ENCODE measurements around the gene FBXW9. TPM values are rescaled to one million over a fixed set of nuclear protein-coding genes. Genes with fewer than 3 reads are reported as not detected.
"Not testable (repeated sequence)": the region's sequence is repeated elsewhere in the genome, so short reads cannot be mapped to it uniquely, and the experiment has no call there.

FBXW9 gene
- total RNA-seq, 2 donors from 2014 or later: 6.2 to 7.0 TPM

DNA sequence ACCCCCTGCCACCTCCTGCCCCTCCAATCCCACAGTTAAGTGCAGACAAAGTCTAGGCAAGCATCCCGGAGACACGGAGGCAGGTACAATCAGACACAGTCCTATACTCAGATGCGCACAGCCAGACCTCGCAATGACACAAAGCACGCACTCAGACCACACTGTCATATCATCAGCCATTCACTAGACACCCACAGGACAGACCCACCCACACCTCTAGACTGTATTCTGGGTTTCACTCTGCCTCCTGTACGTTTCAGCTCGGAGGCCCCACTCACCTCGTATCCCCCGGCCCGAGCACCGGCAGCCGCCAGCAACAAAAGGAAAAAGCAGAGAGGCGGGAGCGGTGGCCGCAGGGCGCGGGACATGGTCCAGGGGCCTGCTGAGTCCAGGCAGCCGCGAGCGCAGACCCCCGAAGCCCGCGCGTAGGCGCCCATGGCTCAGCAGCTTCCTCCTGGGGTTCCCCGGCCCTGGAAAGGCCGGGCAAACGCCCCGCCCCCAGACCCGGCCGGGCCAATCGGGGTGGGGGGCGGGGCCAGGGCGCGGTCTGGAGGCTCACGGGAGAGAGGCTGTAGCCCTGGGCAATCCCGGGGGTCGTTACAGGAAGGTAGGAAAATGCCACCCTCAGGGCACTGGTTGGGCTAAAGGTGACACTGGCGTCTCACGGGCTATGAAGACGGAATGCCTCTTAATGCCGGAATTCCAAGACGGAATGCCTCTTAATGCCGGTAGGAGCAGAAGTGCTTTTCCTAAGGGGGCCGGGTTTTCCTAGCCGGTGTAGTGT, 30.0 kb downstream of the FBXW9 start, which contains the start of the genes MAN2B1 and WDR83:
MAN2B1 (minus strand) TSS at position 478 of the 784 bp plus-strand sequence; CDS start at position 437, 41 bp downstream.
WDR83 (plus strand) TSS at position 543 of the 784 bp plus-strand sequence. CDS start 2,984 bp downstream, outside the sequence.
- intact Hi-C loops (cut with DNase I, micrococcal nuclease): no loop called here
- ATAC-seq (peak; percentile 79), DNase-seq (peak; percentile 56 to 84)

GRCh38 chr19:12665671-12666264, 30.7 kb downstream of the FBXW9 start:
- no peak for ATAC-seq
- intact Hi-C loops (cut with DNase I, micrococcal nuclease): no loop called here
- no peak for DNase-seq

DNA sequence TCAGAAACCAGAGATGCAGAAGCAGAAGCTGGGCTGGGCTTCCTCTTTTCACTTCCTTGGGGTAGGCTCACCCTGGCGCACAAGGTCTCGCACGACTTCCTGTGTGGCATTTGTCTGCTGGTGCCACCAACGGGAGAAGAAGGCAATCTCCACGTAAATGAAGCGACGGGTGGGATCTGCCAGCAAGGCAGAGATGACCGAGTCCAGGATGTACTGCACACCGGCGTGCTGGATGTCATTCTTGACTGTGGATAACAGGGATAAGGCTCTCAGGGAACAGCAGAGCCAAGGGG, 31.2 kb downstream of the FBXW9 start:
- ATAC-seq: no peak
- peak; percentile 52 to 57 for DNase-seq
- intact Hi-C loops (cut with DNase I, micrococcal nuclease): no loop called here

DNA sequence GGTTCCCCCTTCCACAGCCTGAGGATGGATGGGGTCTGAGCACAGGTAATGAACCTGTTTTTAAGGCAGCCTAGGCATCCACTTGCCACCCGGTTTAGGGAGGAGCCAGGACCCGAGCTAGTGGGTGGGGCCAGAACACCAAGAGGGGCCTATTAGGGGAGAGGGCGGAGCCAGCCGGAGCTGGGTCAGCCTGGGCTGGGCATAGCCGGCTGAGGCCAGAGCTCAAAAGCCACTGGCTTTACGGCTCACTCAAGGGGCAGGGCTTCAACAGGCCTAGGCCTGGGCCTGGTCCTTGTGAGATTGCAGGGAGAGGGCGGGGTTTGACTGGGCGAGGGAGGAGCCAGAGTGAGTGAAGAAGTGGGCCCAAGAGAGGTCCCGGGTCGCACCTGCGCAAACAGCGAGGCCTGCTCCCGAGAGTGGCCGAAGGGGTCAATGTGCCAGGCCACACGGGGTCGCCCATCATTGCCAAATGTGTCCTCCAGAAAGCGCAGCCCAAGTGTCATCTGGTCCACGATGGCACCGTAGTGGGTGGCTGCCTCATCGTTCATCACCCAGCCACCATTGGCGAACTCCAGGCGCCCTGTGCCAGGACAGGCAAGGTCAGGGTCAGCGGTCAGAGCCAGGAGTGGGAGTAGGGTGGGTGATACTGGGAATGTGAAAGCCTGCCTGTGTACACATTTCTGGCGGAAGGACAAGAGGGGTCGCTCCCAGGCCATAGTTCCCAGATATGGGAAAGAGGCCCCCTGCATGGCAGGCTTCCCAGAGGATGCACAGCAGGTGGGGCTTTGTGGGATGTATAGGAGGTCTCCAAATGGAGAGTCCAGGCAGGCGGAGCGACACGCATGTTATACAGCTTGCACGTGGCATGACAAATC, 31.8 kb downstream of the FBXW9 start:
- DNase-seq (peak in 1 of 2 donors; percentile 46), ATAC-seq (peak; percentile 19)
- intact Hi-C loops (cut with DNase I, micrococcal nuclease): no loop called here

GRCh38 chr19:12660980-12661379, 35.5 kb downstream of the FBXW9 start:
- no peak for ATAC-seq
- DNase-seq: no peak
- intact Hi-C loops (cut with DNase I, micrococcal nuclease): no loop called here

DNA sequence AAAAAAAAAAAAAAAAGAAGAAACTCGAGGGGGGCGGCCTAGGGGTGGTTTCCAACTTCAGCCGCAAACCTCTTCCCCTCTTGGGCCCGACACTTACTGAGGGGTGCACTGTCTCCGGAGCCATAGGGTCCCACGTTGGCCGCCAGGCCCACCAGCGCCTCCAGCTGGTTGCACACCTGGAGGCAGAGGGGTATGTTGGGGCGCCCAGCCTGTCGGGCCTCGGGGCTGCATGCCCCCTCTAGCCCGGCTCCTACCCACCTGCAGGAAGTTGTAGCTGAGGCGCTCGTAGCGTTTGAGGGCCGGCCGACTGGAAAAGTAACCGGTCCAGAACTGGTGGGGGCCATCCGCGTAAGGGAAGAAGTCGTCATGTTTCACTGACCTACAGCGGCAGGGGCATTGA, 38.5 kb downstream of the FBXW9 start:
- ATAC-seq (no peak), DNase-seq (no peak)

DNA sequence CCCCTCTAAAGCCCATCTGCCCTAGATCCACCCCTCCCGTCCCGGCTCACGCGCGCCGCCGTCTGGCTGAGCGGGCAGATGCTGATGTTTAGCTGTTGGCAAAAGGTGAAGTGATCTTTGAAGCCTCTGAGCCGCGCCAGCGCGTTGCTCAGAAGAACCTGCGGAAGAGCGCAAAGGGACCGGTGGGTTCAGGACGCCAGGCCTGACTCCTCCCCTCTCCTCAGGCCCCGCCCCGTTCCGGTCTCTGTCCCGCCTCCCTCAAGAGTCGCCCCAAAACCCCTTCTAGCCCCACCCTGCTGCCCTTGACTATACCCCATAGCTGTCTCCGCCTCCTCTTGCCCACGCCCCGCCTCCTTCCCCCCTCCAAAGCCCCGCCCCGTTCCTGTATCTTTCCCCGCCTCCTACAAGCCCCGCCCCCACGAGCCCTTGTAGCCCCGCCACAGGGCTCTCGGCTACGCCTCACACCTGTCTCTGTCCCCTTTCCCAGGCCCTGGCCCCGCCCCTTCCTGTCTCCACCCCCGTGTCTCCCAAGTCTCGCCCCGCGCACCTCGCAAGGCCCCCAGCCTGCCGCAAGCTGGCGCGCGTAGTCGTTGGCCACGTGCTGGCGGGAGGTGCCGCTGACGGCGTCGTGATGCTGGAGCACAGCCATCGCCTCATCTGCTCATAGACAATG, 39.4 kb downstream of the FBXW9 start:
- ATAC-seq (no peak), DNase-seq (no peak)

More for the DNA sequence above, 38.5 kb downstream of the FBXW9 start:
- intact Hi-C loops (cut with DNase I, micrococcal nuclease): no loop called here

GRCh38 chr19:12655546-12655945, 40.9 kb downstream of the FBXW9 start:
- ATAC-seq (no peak), DNase-seq (no peak)
- intact Hi-C loops (cut with DNase I, micrococcal nuclease): no loop called here

More for the DNA sequence above, 39.4 kb downstream of the FBXW9 start:
- intact Hi-C loops (cut with DNase I, micrococcal nuclease): no loop called here

GRCh38 chr19:12652219-12652618, 44.2 kb downstream of the FBXW9 start:
- no peak for ATAC-seq
- intact Hi-C loops (cut with DNase I, micrococcal nuclease): no loop called here

DNA sequence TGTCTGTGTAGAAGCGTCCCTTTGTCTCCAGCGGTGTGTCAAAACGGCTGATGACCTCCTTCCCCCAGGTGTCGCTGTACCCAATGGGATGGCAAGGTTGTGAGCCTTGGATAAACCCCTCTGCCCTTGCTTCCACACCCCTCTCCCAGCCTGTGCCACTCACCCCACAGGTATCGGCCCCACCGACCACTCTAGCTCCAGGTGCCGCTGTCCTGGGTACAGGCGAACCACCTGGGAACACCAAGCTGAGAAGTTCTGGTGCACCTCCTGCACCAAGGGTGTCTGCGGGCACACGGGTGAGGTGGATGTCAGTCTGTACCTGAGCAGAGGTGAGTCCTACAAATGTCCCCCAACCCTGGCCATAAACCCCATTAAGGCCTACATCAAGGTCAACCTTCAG, 46.5 kb downstream of the FBXW9 start:
- DNase-seq (no peak), ATAC-seq (no peak)
- intact Hi-C loops (cut with DNase I, micrococcal nuclease): no loop called here

More at GRCh38 chr19:12652219-12652618, 44.2 kb downstream of the FBXW9 start:
- no peak for DNase-seq

DNA sequence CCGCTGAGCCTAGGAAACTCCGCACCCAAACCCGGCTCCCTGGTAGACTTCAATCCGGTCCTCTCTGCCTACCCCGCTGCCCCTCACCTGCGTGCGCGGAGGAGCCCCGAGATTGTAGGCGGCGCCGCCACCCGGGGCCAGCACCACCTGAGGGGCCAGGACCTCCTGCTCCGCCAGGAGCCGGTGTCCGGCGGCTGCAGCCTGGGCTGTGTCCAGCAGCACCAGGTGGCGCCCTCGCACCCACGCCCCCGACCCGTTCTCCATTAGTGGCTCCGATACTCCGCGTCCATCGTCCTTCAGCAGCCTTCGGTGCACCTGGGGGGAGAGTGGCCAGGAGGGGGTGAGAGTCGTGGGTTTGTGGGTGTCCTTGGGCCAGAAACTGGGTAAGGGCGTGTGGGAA, 48.3 kb downstream of the FBXW9 start:
- ATAC-seq (peak; percentile 40), DNase-seq (no peak)
- intact Hi-C loops (cut with DNase I, micrococcal nuclease): no loop called here

DNA sequence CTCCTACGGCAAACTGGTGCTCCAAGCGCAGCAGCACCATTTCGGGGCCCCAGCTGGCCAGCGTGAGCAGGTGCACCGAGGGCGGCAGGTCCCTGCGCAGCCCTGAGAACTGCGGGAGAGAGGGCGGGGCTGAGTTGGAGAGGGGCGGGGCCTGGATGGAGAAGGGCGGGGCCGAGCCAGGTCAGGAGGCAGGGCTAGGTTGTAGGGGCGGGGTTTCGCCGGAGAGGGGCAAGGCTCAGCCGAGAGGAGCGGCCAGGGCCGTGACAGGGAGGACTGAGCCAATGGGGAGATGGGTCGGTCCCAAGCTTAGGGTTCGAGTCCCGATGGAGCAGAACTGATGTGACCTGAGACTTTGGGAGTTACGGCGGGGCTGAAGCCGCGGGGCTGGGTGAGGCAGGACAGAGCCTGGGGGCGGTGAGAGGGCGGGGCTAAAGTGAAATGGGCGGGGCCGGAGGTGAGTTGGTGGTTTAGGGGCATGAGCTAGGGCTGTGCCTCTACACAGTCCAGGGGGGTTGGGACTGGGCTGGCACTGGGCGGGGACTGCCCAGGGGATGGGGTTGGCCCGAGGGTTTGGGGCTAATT, 48.9 kb downstream of the FBXW9 start:
- peak; percentile 79 to 84 for DNase-seq
- peak; percentile 98 for ATAC-seq

GRCh38 chr19:12647047-12647446, 49.4 kb downstream of the FBXW9 start:
- intact Hi-C loops (cut with DNase I, micrococcal nuclease): no loop called here
- ATAC-seq (no peak), DNase-seq (no peak)

More for the DNA sequence above, 48.9 kb downstream of the FBXW9 start:
- intact Hi-C loops (cut with DNase I, micrococcal nuclease): no loop called here

DNA sequence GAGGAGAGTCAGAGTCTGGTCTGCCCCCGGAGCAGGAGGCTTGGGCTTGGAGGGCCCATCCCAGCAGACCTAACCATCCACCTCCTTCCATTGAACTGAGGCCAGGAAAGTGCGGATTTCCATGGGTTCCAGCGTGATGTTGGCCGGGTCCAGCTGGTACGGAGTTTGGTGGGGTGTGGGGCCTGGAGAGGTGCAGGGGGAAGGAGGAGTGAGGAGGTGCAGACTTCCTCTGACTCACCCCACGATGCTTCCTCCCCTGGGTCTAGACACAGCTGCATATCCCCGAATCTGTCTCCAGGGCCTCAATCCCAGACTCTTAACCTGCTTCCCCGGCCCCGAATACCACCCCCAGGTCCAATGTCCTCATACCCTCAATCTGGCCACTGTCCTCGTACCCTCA, 49.9 kb downstream of the FBXW9 start:
- DNase-seq (no peak), ATAC-seq (no peak)
- intact Hi-C loops (cut with DNase I, micrococcal nuclease): no loop called here

- ATAC-seq; intact Hi-C loops (cut with DNase I, micrococcal nuclease); DNase-seq: not testable (repeated sequence)
Observed at GRCh38 chr19:12643716-12644115, 52.7 kb downstream of the FBXW9 start.

- intact Hi-C loops (cut with DNase I, micrococcal nuclease): no loop called here
- ATAC-seq: no peak
- DNase-seq: no peak
Observed at GRCh38 chr19:12642506-12642905, 53.9 kb downstream of the FBXW9 start.

DNA sequence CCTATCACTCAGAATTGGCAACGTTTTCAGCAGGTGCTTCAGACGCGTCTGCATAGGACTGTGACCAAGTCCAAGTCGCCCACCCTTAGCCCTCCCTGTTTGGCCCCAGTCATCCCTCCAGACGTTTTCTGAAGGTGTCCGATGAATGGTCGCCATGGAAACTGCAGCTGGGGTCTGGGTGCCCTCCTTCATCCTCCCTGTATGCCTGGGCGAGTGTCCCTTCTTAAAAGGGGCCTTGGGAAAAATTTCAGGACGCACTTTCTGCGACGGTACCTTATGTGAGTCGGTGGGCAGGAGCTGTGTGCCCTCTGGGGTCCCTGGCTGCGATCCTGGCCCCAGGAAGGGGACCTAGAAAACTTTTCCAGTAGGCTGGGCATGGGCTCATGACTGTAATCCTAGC, 55.0 kb downstream of the FBXW9 start:
- intact Hi-C loops (cut with DNase I, micrococcal nuclease): no loop called here

DNA sequence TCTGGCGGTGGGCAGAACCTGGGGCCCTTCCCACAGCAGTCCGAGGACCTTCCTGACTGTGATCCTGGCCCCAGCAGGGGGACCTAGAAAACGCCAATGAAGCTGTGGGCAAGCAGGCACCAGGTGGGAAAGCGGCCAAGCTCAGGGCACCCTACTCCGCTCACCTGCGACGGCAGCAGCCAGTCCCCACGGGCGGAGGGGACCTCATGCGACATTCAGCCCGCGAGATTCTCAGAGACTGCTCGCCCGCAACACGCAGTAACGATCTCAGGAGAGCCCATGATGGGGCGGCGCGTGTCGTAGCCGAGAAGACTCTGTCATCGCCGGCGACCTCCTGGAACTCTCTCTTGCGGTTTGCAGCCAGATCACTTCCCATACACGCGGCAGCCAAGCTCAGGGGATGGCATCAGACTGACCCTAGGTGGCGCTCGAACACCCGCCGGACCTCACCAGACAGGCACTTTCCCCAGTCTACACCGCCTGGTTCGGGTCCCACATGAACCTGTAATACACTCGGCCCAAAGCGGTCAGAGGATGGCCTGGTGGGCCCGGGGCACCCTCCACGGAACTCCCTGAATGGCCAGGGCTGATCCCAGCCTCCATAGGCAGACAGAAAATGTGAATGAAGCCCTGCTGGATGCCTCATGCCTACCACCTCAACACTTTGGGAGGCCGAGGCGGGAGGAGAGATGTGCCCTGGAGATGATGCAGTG, 56.4 kb downstream of the FBXW9 start:
- DNase-seq: peak; percentile 74 to 89
- peak; percentile 94 for ATAC-seq
- intact Hi-C loops (cut with DNase I, micrococcal nuclease): no loop called here

More for the DNA sequence above, 55.0 kb downstream of the FBXW9 start:
- no peak for ATAC-seq
- no peak for DNase-seq
